HG02623 (cell line): ENCODE data around the gene ITGAV.
"Not testable (repeated sequence)": the region's sequence is repeated elsewhere in the genome, so short reads cannot be mapped to it uniquely, and the experiment has no call there.

ENCODE experiments used
- ATAC-seq: cut with Tn5 transposase; IDR thresholded peaks from one replicate; pipeline ENCODE4 v1.9.1; 2021; ENCODE audit warnings: moderate library complexity; ENCODE audit not compliant: unreplicated experiment

ITGAV gene

GRCh38 chr2:186589612-186590349 lies at the start of gene ITGAV:
TSS of gene ITGAV (plus strand) at chr2:186590056. CDS start at chr2:186590339, 283 bp downstream.
- ATAC-seq = peak; percentile 97

GRCh38 chr2:186540941-186541340 lies 48.9 kb upstream of the ITGAV start:
- no peak for ATAC-seq

DNA sequence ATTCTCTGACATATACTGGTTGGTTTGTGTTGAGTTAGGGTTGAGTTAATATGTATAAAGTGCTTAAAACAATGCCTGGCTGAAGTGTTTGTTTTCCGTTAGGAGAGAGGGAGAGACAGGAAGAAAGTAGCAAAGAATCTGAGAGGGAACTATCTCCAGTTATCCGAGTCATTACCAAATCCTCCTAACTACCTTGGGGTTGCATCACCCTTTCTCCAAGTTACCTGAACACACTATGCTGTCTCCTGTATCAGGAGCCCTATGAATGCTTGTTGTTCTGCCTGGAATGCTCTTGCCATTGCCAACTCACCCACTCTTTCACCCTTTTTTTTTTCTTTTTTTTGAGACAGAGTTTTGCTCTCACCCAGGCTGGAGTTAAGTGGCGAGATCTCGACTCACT lies 47.9 kb upstream of the ITGAV start:
- no peak for ATAC-seq

GRCh38 chr2:186543561-186544131 lies 46.2 kb upstream of the ITGAV start:
- no peak for ATAC-seq

DNA sequence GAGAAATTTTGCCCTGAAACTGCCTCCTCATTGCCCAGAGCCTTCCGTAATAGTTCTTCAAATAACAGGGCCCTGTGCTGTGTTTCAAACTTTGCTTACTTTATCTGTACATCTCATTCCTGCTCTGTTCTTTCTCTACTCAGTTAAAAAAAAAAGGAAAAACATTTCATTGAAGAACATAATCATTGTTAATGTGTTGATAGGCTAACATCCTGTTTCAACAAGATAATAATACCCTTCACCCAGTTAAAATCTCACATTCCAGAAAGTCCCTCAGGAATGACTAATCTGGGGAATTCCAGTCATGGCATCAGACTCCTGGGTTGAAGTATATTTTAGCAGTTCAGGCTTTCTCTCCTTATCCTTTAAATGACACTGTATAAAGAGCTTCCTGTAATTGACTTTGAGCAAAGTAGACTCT lies 45.6 kb upstream of the ITGAV start:
- ATAC-seq = no peak

- ATAC-seq = no peak
These were observed 43.0 kb upstream of the ITGAV start for GRCh38 chr2:186546846-186547245.

- no peak for ATAC-seq
These were observed 38.4 kb upstream of the ITGAV start for GRCh38 chr2:186551323-186552050.

DNA sequence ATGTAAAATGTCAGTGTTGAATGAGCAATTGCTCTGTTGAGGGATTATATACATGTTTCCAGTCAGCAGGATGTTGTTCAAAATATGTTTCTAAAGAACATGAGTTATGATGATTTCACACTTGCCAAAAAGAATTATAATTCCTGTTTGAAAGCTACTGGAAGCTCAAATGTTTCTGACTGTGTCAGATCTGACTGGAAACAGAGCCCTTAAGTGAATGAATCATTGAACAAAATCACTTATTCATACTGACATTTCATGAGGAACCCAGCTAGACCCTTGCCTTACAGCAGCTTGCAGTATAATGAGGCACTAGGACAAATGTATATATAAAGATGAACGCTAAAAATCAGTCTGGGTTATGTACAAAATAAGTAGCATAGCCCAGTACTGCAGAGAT lies 35.4 kb upstream of the ITGAV start:
- ATAC-seq = no peak

- ATAC-seq = no peak
These were observed 34.8 kb upstream of the ITGAV start for GRCh38 chr2:186554850-186555671.

GRCh38 chr2:186558512-186559276 lies 31.2 kb upstream of the ITGAV start:
- ATAC-seq = no peak

- peak; percentile 64 for ATAC-seq
These were observed 30.5 kb upstream of the ITGAV start for GRCh38 chr2:186559370-186559769.

GRCh38 chr2:186559848-186560247 lies 30.0 kb upstream of the ITGAV start:
- peak; percentile 91 for ATAC-seq

- peak; percentile 5 for ATAC-seq
These were observed 29.6 kb upstream of the ITGAV start for GRCh38 chr2:186560254-186560653.

GRCh38 chr2:186561467-186562208 lies 28.2 kb upstream of the ITGAV start:
- no peak for ATAC-seq

- ATAC-seq = no peak
These were observed 27.7 kb upstream of the ITGAV start for GRCh38 chr2:186562209-186562578.

- not testable (repeated sequence) for ATAC-seq
These were observed 21.3 kb upstream of the ITGAV start for GRCh38 chr2:186568600-186568999.

GRCh38 chr2:186569127-186569526 lies 20.7 kb upstream of the ITGAV start:
- not testable (repeated sequence) for ATAC-seq

GRCh38 chr2:186569897-186570296 lies 20.0 kb upstream of the ITGAV start:
- no peak for ATAC-seq

DNA sequence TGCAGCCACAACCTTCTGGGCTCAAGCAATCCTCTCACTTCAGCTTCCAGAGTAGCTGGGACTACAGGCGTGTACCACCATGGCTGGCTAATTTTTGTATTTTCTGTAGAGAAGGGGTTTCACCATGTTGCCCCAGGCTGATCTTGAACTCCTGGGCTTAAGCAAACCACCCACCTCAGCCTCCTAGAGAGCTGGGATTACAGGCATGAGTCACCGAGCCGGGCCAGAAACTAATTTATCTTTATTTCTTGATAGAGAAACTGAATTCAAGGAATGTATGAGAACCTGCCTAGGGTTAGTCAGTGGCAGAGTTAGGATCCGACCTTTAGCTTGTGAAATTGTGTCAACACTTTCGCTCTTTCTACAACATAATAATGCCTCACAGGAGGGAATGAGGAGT lies 19.3 kb upstream of the ITGAV start:
- no peak for ATAC-seq

DNA sequence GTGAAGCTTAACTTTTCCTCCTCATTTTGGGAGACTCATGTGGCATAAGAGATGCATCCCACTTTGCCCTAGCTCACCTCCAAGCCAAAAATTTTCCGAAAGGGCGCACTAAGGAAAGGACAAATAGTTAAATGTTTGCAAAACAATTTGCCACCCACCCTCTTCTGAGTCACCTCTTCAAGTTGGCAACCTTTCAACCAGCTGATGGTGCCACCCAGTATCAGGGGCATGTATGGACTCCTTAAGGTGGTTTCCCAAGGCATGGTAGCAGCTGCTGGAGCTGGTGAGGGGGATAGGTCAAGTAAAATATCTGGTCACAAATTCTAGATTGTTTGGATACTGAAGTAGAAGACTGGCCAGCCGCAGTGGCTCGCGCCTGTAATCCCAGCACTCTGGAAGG lies 17.2 kb upstream of the ITGAV start:
- ATAC-seq = no peak
